Naive thymus-derived CD4-positive, alpha-beta T cell (primary cell): ENCODE results near the gene PTPRT. TPM values are rescaled to one million over a fixed set of nuclear protein-coding genes. Genes with fewer than 3 reads are reported as not detected.

Experiments used
- ATAC-seq: fragments of 150-1000 bp; cut with Tn5 transposase; 2 replicates; pipeline ENCODE4 v1.10.0; 2021; ENCODE audit warnings: mild to moderate bottlenecking, moderate library complexity
- CTCF ChIA-PET: fragments of 350-600 bp; sonication (Branson Sonifier 250); formaldehyde crosslinking; loops from one replicate; lab custom pipeline; 2021; ENCODE audit warnings: antibody characterized with exemption; lab: Charles Lee
- POLR2A ChIA-PET: fragments of 350-600 bp; sonication (Branson Sonifier 250); formaldehyde crosslinking; loops from one replicate; lab custom pipeline; 2021; ENCODE audit warnings: antibody characterized with exemption, inconsistent platforms; lab: Charles Lee
- DNase-seq, 9 donors: peaks; one replicate each; pipeline versions ENCODE4 v3.0.0 to v3.0.0-alpha.2; 2020 to 2022; ENCODE audit warnings: mixed read lengths in 1 of 9
- H3K27ac ChIP-seq: one replicate; pipeline ENCODE4 v1.7.0; 2013; ENCODE audit warnings: mild to moderate bottlenecking, low read depth, low read length, moderate library complexity
- H3K27me3 ChIP-seq, 2 donors: one replicate each; pipeline ENCODE4 v1.7.0; 2013; ENCODE audit warnings: low read length in 2 of 2, mild to moderate bottlenecking in 2 of 2, moderate library complexity in 2 of 2; ENCODE audit not compliant: control insufficient read depth in 2 of 2, insufficient read depth in 2 of 2
- H3K36me3 ChIP-seq, 3 experiments: 1 replicate in 2 of 3; 2 replicates in 1 of 3; pipeline ENCODE4 v1.7.0; 2013; ENCODE audit warnings: low read length in 3 of 3, mild to moderate bottlenecking in 3 of 3, moderate library complexity in 1 of 3; ENCODE audit not compliant: insufficient read depth in 3 of 3, control insufficient read depth in 2 of 3
- H3K4me1 ChIP-seq, 2 donors: one replicate each; pipeline ENCODE4 v1.7.0; 2013; ENCODE audit warnings: low read length in 2 of 2, mild to moderate bottlenecking in 2 of 2, moderate library complexity in 1 of 2; ENCODE audit not compliant: control insufficient read depth in 2 of 2, insufficient read depth in 2 of 2
- H3K4me3 ChIP-seq: 2 replicates; pipeline ENCODE4 v1.7.0; 2013; ENCODE audit warnings: mild to moderate bottlenecking, low read length
- H3K9me3 ChIP-seq, 3 experiments: 1 replicate in 2 of 3; 2 replicates in 1 of 3; pipeline ENCODE4 v1.7.0; 2013; ENCODE audit warnings: low read length in 3 of 3; ENCODE audit not compliant: control insufficient read depth in 2 of 3
- H3K27ac Mint-ChIP-seq, 9 donors: one replicate each; pipeline ENCODE4 v1.8.0; 2020 to 2022; ENCODE audit warnings: mixed read lengths in 9 of 9, mild to moderate bottlenecking in 8 of 9, moderate library complexity in 5 of 9, inconsistent platforms in 2 of 9
- H3K27me3 Mint-ChIP-seq, 5 donors: one replicate each; pipeline ENCODE4 v1.8.0; 2021 to 2022; ENCODE audit warnings: mixed read lengths in 5 of 5, mild to moderate bottlenecking in 1 of 5
- H3K36me3 Mint-ChIP-seq, 5 donors: one replicate each; pipeline ENCODE4 v1.8.0; 2020 to 2022; ENCODE audit warnings: mixed read lengths in 5 of 5, mild to moderate bottlenecking in 3 of 5, inconsistent platforms in 1 of 5
- H3K4me1 Mint-ChIP-seq, 7 donors: one replicate each; pipeline ENCODE4 v1.8.0; 2020 to 2022; ENCODE audit warnings: mixed read lengths in 7 of 7, mild to moderate bottlenecking in 3 of 7, inconsistent platforms in 1 of 7
- H3K4me3 Mint-ChIP-seq, 10 donors: one replicate each; pipeline ENCODE4 v1.8.0; 2020 to 2022; ENCODE audit warnings: mild to moderate bottlenecking in 10 of 10, mixed read lengths in 10 of 10, moderate library complexity in 6 of 10, inconsistent platforms in 2 of 10
- H3K9me3 Mint-ChIP-seq, 11 donors: one replicate each; pipeline ENCODE4 v1.8.0; 2020 to 2022; ENCODE audit warnings: mixed read lengths in 11 of 11, mild to moderate bottlenecking in 4 of 11, inconsistent platforms in 1 of 11, moderate library complexity in 1 of 11
- intact Hi-C, 2 donors: fragments of 100-400 bp; cut with micrococcal nuclease; formaldehyde crosslinking; loops; one replicate each; pipeline ENCODE4 v1.15.1; 2023
- polyA plus RNA-seq, 2 donors: library from polyadenylated mRNA; unstranded; fragments of 300-500 nt; fragmentation: Illumina TruSeq; gene quantifications; one replicate each; pipeline ENCODE4 v1.2.3, GENCODE V29; 2021
- total RNA-seq, 6 experiments: library from RNA in 5 of 6; stranded (reverse) in 5 of 6; gene quantifications; 1 replicate in 5 of 6; 2 replicates in 1 of 6; pipeline ENCODE4 v1.2.3 and lab custom pipeline; 2021 to 2026

The PTPRT gene
- total and polyA plus RNA-seq, 7 experiments from 2014 or later = not detected

GRCh38 chr20:42111349-42111748 is 1078.4 kb downstream of the PTPRT start:
- CTCF ChIA-PET = no interaction called here
- Histone ChIP-seq H3K4me1 (no peaks in the 10 kb centered on the region), H3K4me3 (no peak overlapping the region), H3K9me3 (no peaks in the 10 kb centered on the region), H3K27ac (no peak overlapping the region), H3K27me3 (no peaks in the 10 kb centered on the region), H3K36me3 (no peaks in the 10 kb centered on the region)
- DNase-seq (no peak), ATAC-seq (no peak)
- intact Hi-C loops = no loop called here
- POLR2A ChIA-PET = no interaction called here
- no peak overlapping the region for H3K27ac Mint-ChIP-seq
- H3K4me1 Mint-ChIP-seq = peaks cover 0 to 2% (median 0%) of the 10 kb centered on the region in 7 donors
- H3K27me3 Mint-ChIP-seq = peaks cover 0 to 8% (median 0%) of the 10 kb centered on the region in 5 donors
- H3K4me3 Mint-ChIP-seq = no peak overlapping the region
- peaks cover 0 to 7% (median 0%) of the 10 kb centered on the region in 11 donors for H3K9me3 Mint-ChIP-seq
- H3K36me3 Mint-ChIP-seq = no peaks in the 10 kb centered on the region

GRCh38 chr20:42110301-42110700 is 1079.4 kb downstream of the PTPRT start:
- Histone ChIP-seq H3K27me3 (no peaks in the 10 kb centered on the region), H3K27ac (no peak overlapping the region), H3K36me3 (no peaks in the 10 kb centered on the region), H3K4me3 (no peak overlapping the region), H3K9me3 (no peaks in the 10 kb centered on the region), H3K4me1 (no peaks in the 10 kb centered on the region)
- ATAC-seq = no peak
- no peak overlapping the region for H3K4me3 Mint-ChIP-seq
- ChIA-PET POLR2A (no interaction called here), CTCF (no interaction called here)
- peaks cover 0 to 2% (median 0%) of the 10 kb centered on the region in 7 donors for H3K4me1 Mint-ChIP-seq
- no peaks in the 10 kb centered on the region for H3K36me3 Mint-ChIP-seq
- H3K27me3 Mint-ChIP-seq = peaks cover 0 to 8% (median 0%) of the 10 kb centered on the region in 5 donors
- H3K27ac Mint-ChIP-seq = no peak overlapping the region
- no peak for DNase-seq
- H3K9me3 Mint-ChIP-seq = peaks cover 0 to 5% (median 0%) of the 10 kb centered on the region in 11 donors
- intact Hi-C loops = no loop called here

GRCh38 chr20:42102000-42102399 is 1087.7 kb downstream of the PTPRT start:
- no peaks in the 10 kb centered on the region for H3K36me3 ChIP-seq
- no peaks in the 10 kb centered on the region for H3K9me3 ChIP-seq
- no peaks in the 10 kb centered on the region for H3K4me1 ChIP-seq
- Mint-ChIP-seq H3K27ac (no peak overlapping the region), H3K36me3 (no peaks in the 10 kb centered on the region), H3K4me3 (no peak overlapping the region), H3K9me3 (peaks cover 0 to 5% (median 0%) of the 10 kb centered on the region in 11 donors), H3K27me3 (peaks cover 0 to 23% (median 8%) of the 10 kb centered on the region in 5 donors), H3K4me1 (no peaks in the 10 kb centered on the region)
- POLR2A ChIA-PET = no interaction called here
- CTCF ChIA-PET = no interaction called here
- DNase-seq = no peak
- no peak overlapping the region for H3K27ac ChIP-seq
- no peak for ATAC-seq
- intact Hi-C loops = no loop called here
- H3K27me3 ChIP-seq = no peaks in the 10 kb centered on the region
- no peak overlapping the region for H3K4me3 ChIP-seq

- Histone ChIP-seq H3K27ac (no peak overlapping the region), H3K9me3 (no peaks in the 10 kb centered on the region), H3K4me3 (no peak overlapping the region), H3K36me3 (no peaks in the 10 kb centered on the region), H3K27me3 (no peaks in the 10 kb centered on the region), H3K4me1 (no peaks in the 10 kb centered on the region)
- Mint-ChIP-seq H3K9me3 (peaks cover 0 to 4% (median 0%) of the 10 kb centered on the region in 11 donors), H3K27ac (no peak overlapping the region), H3K27me3 (peaks cover 0 to 20% (median 8%) of the 10 kb centered on the region in 5 donors), H3K4me3 (no peak overlapping the region), H3K36me3 (no peaks in the 10 kb centered on the region), H3K4me1 (no peaks in the 10 kb centered on the region)
- intact Hi-C loops = no loop called here
- ChIA-PET POLR2A (no interaction called here), CTCF (no interaction called here)
- ATAC-seq (no peak), DNase-seq (no peak)
Observed at GRCh38 chr20:42100137-42100704, 1089.5 kb downstream of the PTPRT start.

GRCh38 chr20:42099101-42099500 is 1090.6 kb downstream of the PTPRT start:
- DNase-seq (no peak), ATAC-seq (no peak)
- CTCF ChIA-PET = no interaction called here
- POLR2A ChIA-PET = no interaction called here
- Mint-ChIP-seq H3K27ac (no peak overlapping the region), H3K4me1 (no peaks in the 10 kb centered on the region), H3K4me3 (no peak overlapping the region), H3K36me3 (no peaks in the 10 kb centered on the region), H3K9me3 (peaks cover 0 to 7% (median 0%) of the 10 kb centered on the region in 11 donors), H3K27me3 (peaks cover 0 to 20% (median 8%) of the 10 kb centered on the region in 5 donors)
- intact Hi-C loops = no loop called here
- H3K9me3 ChIP-seq = no peaks in the 10 kb centered on the region
- H3K27me3 ChIP-seq = no peaks in the 10 kb centered on the region
- H3K27ac ChIP-seq = no peak overlapping the region
- H3K36me3 ChIP-seq = no peaks in the 10 kb centered on the region
- no peaks in the 10 kb centered on the region for H3K4me1 ChIP-seq
- H3K4me3 ChIP-seq = no peak overlapping the region

- H3K27ac ChIP-seq = no peak overlapping the region
- H3K4me1 Mint-ChIP-seq = no peaks in the 10 kb centered on the region
- H3K4me1 ChIP-seq = no peaks in the 10 kb centered on the region
- H3K36me3 Mint-ChIP-seq = no peaks in the 10 kb centered on the region
- intact Hi-C loops = no loop called here
- CTCF ChIA-PET = no interaction called here
- ATAC-seq = no peak
- no peaks in the 10 kb centered on the region for H3K27me3 ChIP-seq
- H3K4me3 ChIP-seq = no peak overlapping the region
- H3K36me3 ChIP-seq = no peaks in the 10 kb centered on the region
- POLR2A ChIA-PET = no interaction called here
- H3K27ac Mint-ChIP-seq = no peak overlapping the region
- H3K9me3 Mint-ChIP-seq = peaks cover 0 to 7% (median 0%) of the 10 kb centered on the region in 11 donors
- DNase-seq = no peak
- H3K4me3 Mint-ChIP-seq = peak overlapping the region in 1 of 10 donors; percentile 13
- H3K27me3 Mint-ChIP-seq = peaks cover 0 to 20% (median 8%) of the 10 kb centered on the region in 5 donors
- H3K9me3 ChIP-seq = no peaks in the 10 kb centered on the region
Observed at GRCh38 chr20:42098418-42098817, 1091.3 kb downstream of the PTPRT start.

- intact Hi-C loops = no loop called here
Observed at GRCh38 chr20:42097741-42098140, 1092.0 kb downstream of the PTPRT start.

More at GRCh38 chr20:42097741-42098140, 1092.0 kb downstream of the PTPRT start:
- Histone ChIP-seq H3K27ac (no peak overlapping the region), H3K4me3 (no peak overlapping the region), H3K9me3 (no peaks in the 10 kb centered on the region), H3K36me3 (no peaks in the 10 kb centered on the region), H3K27me3 (no peaks in the 10 kb centered on the region), H3K4me1 (no peaks in the 10 kb centered on the region)
- Mint-ChIP-seq H3K36me3 (no peaks in the 10 kb centered on the region), H3K27ac (no peak overlapping the region), H3K4me1 (no peaks in the 10 kb centered on the region), H3K27me3 (peaks cover 0 to 20% (median 8%) of the 10 kb centered on the region in 5 donors), H3K4me3 (no peak overlapping the region), H3K9me3 (peaks cover 0 to 5% (median 0%) of the 10 kb centered on the region in 11 donors)
- no peak for ATAC-seq
- DNase-seq = no peak
- POLR2A ChIA-PET = no interaction called here
- CTCF ChIA-PET = no interaction called here
